Measurements from ENCODE around the gene DGKE. TPM values are rescaled to one million over a fixed set of nuclear protein-coding genes. Genes with fewer than 3 reads are reported as not detected.

DGKE gene
- total and polyA plus RNA-seq, 2 of the 13 experiments (the other 11 are each of a cell fraction or from before 2014, with no cell fraction given), result 3.2 to 5.3 TPM

- TF ChIP-seq HMGXB4 (CRISPR knock-in tag; IDR thresholded peaks at IDR 0.05; ENCODE audit: borderline replicate concordance in 1 of 2, low read depth in 1 of 2) (peak in 1 of 2 experiments; percentile 34; a peak in 1 of 4 replicates), ZNF451 (CRISPR knock-in tag; IDR thresholded peaks at IDR 0.05) (peak; percentile 48; the same call in 1 of the 2 replicates), RAD21 (CRISPR knock-in tag; IDR thresholded peaks at IDR 0.05) (peak; percentile 14; the same call in 1 of the 2 replicates), POLR2AphosphoS2 (IDR thresholded peaks at IDR 0.05; ENCODE audit: low read depth, low read length) (no peak), GABPB1 (CRISPR knock-in tag; IDR thresholded peaks at IDR 0.05) (peak; percentile 66; the same call in 1 of the 2 replicates), ZNF768 (CRISPR knock-in tag; IDR thresholded peaks at IDR 0.05) (peak; percentile 99), IRF2 (CRISPR knock-in tag; IDR thresholded peaks at IDR 0.05) (no peak; the same call in 1 of the 2 replicates), ZBTB14 (CRISPR knock-in tag; IDR thresholded peaks at IDR 0.05) (0 out of 2 replicates have a peak, but pooled peaks have one; percentile 13), MTERF4 (CRISPR knock-in tag; IDR thresholded peaks at IDR 0.05) (peak; percentile 60; the same call in 1 of the 2 replicates), GZF1 (CRISPR knock-in tag; IDR thresholded peaks at IDR 0.05) (no peak), TBL1XR1 (IDR thresholded peaks at IDR 0.05; ENCODE audit: borderline replicate concordance, low read length, partially characterized antibody) (no peak), MIXL1 (CRISPR knock-in tag; IDR thresholded peaks at IDR 0.05) (0 out of 2 replicates have a peak, but pooled peaks have one; percentile 24), EP300 (IDR thresholded peaks at IDR 0.05; ENCODE audit: low read depth in 2 of 2, low read length in 2 of 2) (no peak), EP300 (CRISPR knock-in tag; IDR thresholded peaks at IDR 0.05; ENCODE audit: borderline replicate concordance) (0 out of 2 replicates have a peak, but pooled peaks have one; percentile 11), PHB2 (IDR thresholded peaks at IDR 0.05; ENCODE audit: partially characterized antibody) (no peak), CCDC6 (CRISPR knock-in tag; IDR thresholded peaks at IDR 0.05) (0 out of 2 replicates have a peak, but pooled peaks have one; percentile 84), NCOA2 (CRISPR knock-in tag; IDR thresholded peaks at IDR 0.05) (peak; percentile 22; the same call in 1 of the 2 replicates), MAX (IDR thresholded peaks at IDR 0.05) (peak; percentile 79)
- TF ChIP-seq, protein P1, sequence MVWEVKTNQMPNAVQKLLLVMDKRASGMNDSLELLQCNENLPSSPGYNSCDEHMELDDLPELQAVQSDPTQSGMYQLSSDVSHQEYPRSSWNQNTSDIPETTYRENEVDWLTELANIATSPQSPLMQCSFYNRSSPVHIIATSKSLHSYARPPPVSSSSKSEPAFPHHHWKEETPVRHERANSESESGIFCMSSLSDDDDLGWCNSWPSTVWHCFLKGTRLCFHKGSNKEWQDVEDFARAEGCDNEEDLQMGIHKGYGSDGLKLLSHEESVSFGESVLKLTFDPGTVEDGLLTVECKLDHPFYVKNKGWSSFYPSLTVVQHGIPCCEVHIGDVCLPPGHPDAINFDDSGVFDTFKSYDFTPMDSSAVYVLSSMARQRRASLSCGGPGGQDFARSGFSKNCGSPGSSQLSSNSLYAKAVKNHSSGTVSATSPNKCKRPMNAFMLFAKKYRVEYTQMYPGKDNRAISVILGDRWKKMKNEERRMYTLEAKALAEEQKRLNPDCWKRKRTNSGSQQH (CRISPR knock-in tag; IDR thresholded peaks at IDR 0.05; ENCODE audit: low read depth), result peak; percentile 50; the same call in 1 of the 2 replicates
- TF ChIP-seq, protein P2, sequence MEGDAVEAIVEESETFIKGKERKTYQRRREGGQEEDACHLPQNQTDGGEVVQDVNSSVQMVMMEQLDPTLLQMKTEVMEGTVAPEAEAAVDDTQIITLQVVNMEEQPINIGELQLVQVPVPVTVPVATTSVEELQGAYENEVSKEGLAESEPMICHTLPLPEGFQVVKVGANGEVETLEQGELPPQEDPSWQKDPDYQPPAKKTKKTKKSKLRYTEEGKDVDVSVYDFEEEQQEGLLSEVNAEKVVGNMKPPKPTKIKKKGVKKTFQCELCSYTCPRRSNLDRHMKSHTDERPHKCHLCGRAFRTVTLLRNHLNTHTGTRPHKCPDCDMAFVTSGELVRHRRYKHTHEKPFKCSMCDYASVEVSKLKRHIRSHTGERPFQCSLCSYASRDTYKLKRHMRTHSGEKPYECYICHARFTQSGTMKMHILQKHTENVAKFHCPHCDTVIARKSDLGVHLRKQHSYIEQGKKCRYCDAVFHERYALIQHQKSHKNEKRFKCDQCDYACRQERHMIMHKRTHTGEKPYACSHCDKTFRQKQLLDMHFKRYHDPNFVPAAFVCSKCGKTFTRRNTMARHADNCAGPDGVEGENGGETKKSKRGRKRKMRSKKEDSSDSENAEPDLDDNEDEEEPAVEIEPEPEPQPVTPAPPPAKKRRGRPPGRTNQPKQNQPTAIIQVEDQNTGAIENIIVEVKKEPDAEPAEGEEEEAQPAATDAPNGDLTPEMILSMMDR (CRISPR knock-in tag; IDR thresholded peaks at IDR 0.05), result peak; percentile 35
Measured at GRCh38 chr17:56833057-56833808, 718 bp upstream of the DGKE start (continued).

Data from HepG2 (cell line).